HepG2 (cell line): ENCODE data around the gene WNT1. TPM values are rescaled to one million over a fixed set of nuclear protein-coding genes. Genes with fewer than 3 reads are reported as not detected.

Experiments
- AGO1 ChIP-seq: fragments of 200-400 bp; formaldehyde crosslinking; IDR thresholded peaks from 2 replicates; pipeline ENCODE4 v1.6.1; 2017; ENCODE audit warnings: mild to moderate bottlenecking, low read depth, low read length, moderate library complexity; ENCODE audit not compliant: poor library complexity, severe bottlenecking
- AGO2 ChIP-seq: fragments of 200-400 bp; formaldehyde crosslinking; optimal IDR thresholded peaks from 2 replicates; pipeline ENCODE3; 2017; ENCODE audit warnings: mild to moderate bottlenecking, low read depth, low read length, moderate library complexity
- ATF1 ChIP-seq: IDR thresholded peaks from 2 replicates; pipeline ENCODE4 v1.6.1; 2016; ENCODE audit warnings: mild to moderate bottlenecking, control low read depth
- CCDC6 ChIP-seq: sonication (generic); formaldehyde crosslinking; IDR thresholded peaks from 2 replicates; pipeline ENCODE4 v1.8.1; 2022; ENCODE audit warnings: mild to moderate bottlenecking, missing genetic modification reagents, moderate library complexity
- FOSL2 ChIP-seq: sonication (generic); formaldehyde crosslinking; IDR thresholded peaks from 2 replicates; pipeline ENCODE4 v1.4.0; 2020; ENCODE audit warnings: missing genetic modification reagents
- HMG20A ChIP-seq: IDR thresholded peaks from 2 replicates; pipeline ENCODE4 v1.6.1; 2016; ENCODE audit warnings: borderline replicate concordance
- IKZF4 ChIP-seq: sonication (generic); formaldehyde crosslinking; IDR thresholded peaks from 2 replicates; pipeline ENCODE4 v1.5.1; 2020; ENCODE audit warnings: borderline replicate concordance, mild to moderate bottlenecking, low read depth, missing genetic modification reagents; ENCODE audit errors: not compliant biosample characterization
- MAFG ChIP-seq: sonication (generic); formaldehyde crosslinking; IDR thresholded peaks from 2 replicates; pipeline ENCODE4 v1.5.1; 2020; ENCODE audit warnings: mild to moderate bottlenecking, missing genetic modification reagents
- MEIS2 ChIP-seq: sonication (generic); formaldehyde crosslinking; IDR thresholded peaks from 2 replicates; pipeline ENCODE4 v1.9.0; 2021; ENCODE audit warnings: mild to moderate bottlenecking, missing genetic modification reagents
- NONO ChIP-seq, 2 experiments: fragments of 450-650 bp in 1 of 2; sonication (generic) in 1 of 2; formaldehyde crosslinking in 1 of 2; IDR thresholded peaks in 1 of 2; conservative IDR thresholded peaks in 1 of 2; 2 replicates each; pipeline versions ENCODE4 v1.6.1 to v1.8.0; 2017 to 2022; ENCODE audit warnings: mild to moderate bottlenecking in 1 of 2, missing genetic modification reagents in 1 of 2, moderate library complexity in 1 of 2
- RBFOX2 ChIP-seq: fragments of 200-400 bp; formaldehyde crosslinking; IDR thresholded peaks from 2 replicates; pipeline ENCODE4 v1.6.1; 2017; ENCODE audit warnings: low read depth, mild to moderate bottlenecking, low read length
- REL ChIP-seq: sonication (generic); formaldehyde crosslinking; conservative IDR thresholded peaks from 2 replicates; pipeline ENCODE4 v1.8.0; 2022; ENCODE audit warnings: mild to moderate bottlenecking, missing genetic modification reagents, moderate library complexity
- RFX3 ChIP-seq: IDR thresholded peaks from 2 replicates; pipeline ENCODE4 v1.6.1; 2016; ENCODE audit warnings: missing biosample characterization, missing genetic modification reagents
- RFXANK ChIP-seq: IDR thresholded peaks from 2 replicates; pipeline ENCODE4 v1.6.1; 2016
- SALL2 ChIP-seq: sonication (generic); formaldehyde crosslinking; IDR thresholded peaks from 2 replicates; pipeline ENCODE4 v1.8.1; 2023; ENCODE audit warnings: mild to moderate bottlenecking, missing genetic modification reagents, inconsistent platforms
- SAP130 ChIP-seq: IDR thresholded peaks from 2 replicates; pipeline ENCODE4 v1.6.1; 2016; ENCODE audit warnings: low read depth
- SNAI1 ChIP-seq: sonication (generic); formaldehyde crosslinking; IDR thresholded peaks from 2 replicates; pipeline ENCODE4 v1.5.0; 2020; ENCODE audit warnings: mild to moderate bottlenecking, missing genetic modification reagents, borderline replicate concordance
- U2AF2 ChIP-seq: fragments of 200-400 bp; formaldehyde crosslinking; IDR thresholded peaks from 2 replicates; pipeline ENCODE4 v1.6.1; 2017; ENCODE audit warnings: low read depth, mild to moderate bottlenecking, low read length
- ZBTB20 ChIP-seq: sonication (generic); formaldehyde crosslinking; IDR thresholded peaks from 2 replicates; pipeline ENCODE4 v1.8.1; 2023; ENCODE audit warnings: missing genetic modification reagents, low read depth, mild to moderate bottlenecking, borderline replicate concordance
- ZNF230 ChIP-seq: sonication (generic); formaldehyde crosslinking; IDR thresholded peaks from 2 replicates; pipeline ENCODE4 v1.4.0; 2020; ENCODE audit warnings: mild to moderate bottlenecking, missing genetic modification reagents
- ZNF235 ChIP-seq: sonication (generic); formaldehyde crosslinking; IDR thresholded peaks from 2 replicates; pipeline ENCODE4 v1.8.1; 2023; ENCODE audit warnings: mild to moderate bottlenecking, missing genetic modification reagents, borderline replicate concordance
- ZNF333 ChIP-seq: sonication (generic); formaldehyde crosslinking; IDR thresholded peaks from 2 replicates; pipeline ENCODE4 v1.4.0; 2020; ENCODE audit warnings: mild to moderate bottlenecking, missing genetic modification reagents, borderline replicate concordance
- ZNF543 ChIP-seq: sonication (generic); formaldehyde crosslinking; IDR thresholded peaks from 2 replicates; pipeline ENCODE4 v1.4.0; 2020; ENCODE audit warnings: mild to moderate bottlenecking, missing genetic modification reagents
- ZNF556 ChIP-seq: sonication (generic); formaldehyde crosslinking; IDR thresholded peaks from 2 replicates; pipeline ENCODE4 v1.4.0; 2020; ENCODE audit warnings: mild to moderate bottlenecking, missing genetic modification reagents, borderline replicate concordance
- ZNF777 ChIP-seq: sonication (generic); formaldehyde crosslinking; IDR thresholded peaks from 2 replicates; pipeline ENCODE4 v1.4.0; 2020; ENCODE audit warnings: missing genetic modification reagents
- ZNF782 ChIP-seq: sonication (generic); formaldehyde crosslinking; IDR thresholded peaks from 2 replicates; pipeline ENCODE4 v1.4.0; 2020; ENCODE audit warnings: missing genetic modification reagents, mild to moderate bottlenecking, borderline replicate concordance
- polyA plus RNA-seq, 8 experiments: library from polyadenylated mRNA; depleted of rRNA in 3 of 8; stranded (reverse) in 7 of 8; unstranded in 1 of 8; fragments of >200 nt; fragmentation: Illumina TruSeq in 4 of 8; extraction: Trizol in 4 of 8; gene quantifications; 2 replicates each; pipeline versions ENCODE4 v1.2.1 to v1.2.3, GENCODE V29; 2011 to 2016; ENCODE audit warnings: low read depth in 4 of 8, missing spikeins in 1 of 8, mixed read lengths in 1 of 8; ENCODE audit not compliant: insufficient read depth in 1 of 8
- total RNA-seq, 5 experiments: library from RNA; depleted of rRNA; stranded (reverse); fragments of >200 nt; fragmentation: Illumina TruSeq; extraction: Trizol; gene quantifications; 2 replicates each; pipeline ENCODE4 v1.2.3, GENCODE V29; 2016; ENCODE audit warnings: low read depth in 1 of 5
- TF ChIP-seq, protein P1 (sequence below): sonication (generic); formaldehyde crosslinking; IDR thresholded peaks from 2 replicates; pipeline ENCODE4 v1.5.1; 2020; ENCODE audit warnings: mild to moderate bottlenecking, missing genetic modification reagents, borderline replicate concordance
- TF ChIP-seq, protein P2 (sequence below): sonication (generic); formaldehyde crosslinking; IDR thresholded peaks from 2 replicates; pipeline ENCODE4 v1.4.0; 2020; ENCODE audit warnings: missing genetic modification reagents, mild to moderate bottlenecking, borderline replicate concordance

WNT1 gene
- total and polyA plus RNA-seq, 2 of the 13 experiments (the other 11 are each of a cell fraction or from before 2014, with no cell fraction given) = not detected

DNA sequence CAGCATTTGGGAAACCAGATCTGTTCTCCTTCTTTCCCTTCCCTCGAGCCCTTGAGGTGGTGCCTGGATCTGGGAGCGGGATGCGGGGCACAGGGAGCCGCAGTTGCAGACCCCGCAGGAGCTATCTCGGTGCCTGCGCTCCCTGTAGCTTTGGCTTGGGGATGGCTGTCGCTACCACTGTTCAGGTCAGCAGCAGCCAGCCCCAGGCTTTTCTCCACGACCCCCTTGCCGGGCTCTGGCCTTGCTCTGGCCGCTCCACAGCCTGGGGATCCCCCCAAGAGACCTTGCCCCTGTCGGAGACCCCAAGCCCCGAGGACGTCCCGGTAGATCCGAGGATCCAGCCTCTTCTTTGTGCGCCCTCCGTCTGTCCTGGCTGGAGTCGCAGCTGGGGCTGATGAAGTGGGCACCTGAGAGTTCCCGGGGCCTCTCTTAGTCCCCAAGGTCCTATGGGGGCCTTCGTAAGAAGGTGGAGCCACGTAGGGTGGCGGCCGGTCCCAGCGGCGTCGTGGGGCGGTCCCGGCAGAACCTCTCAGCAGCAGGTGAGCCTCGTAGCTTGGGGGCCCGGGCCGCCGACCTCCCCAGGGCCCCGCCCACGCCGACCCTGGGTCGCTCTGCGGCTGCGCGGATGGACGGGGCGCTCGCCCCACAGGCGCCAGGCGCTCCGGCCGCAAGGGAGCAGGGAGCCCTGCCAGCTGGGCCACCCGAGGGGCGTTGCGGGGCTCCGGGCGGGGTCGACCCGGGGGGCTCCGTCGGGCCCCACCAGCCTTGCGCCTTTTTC, 19.8 kb downstream of the WNT1 start (continued):
- TF ChIP-seq ZNF556 (CRISPR knock-in tag) (no peak), AGO1 (no peak), ZNF782 (CRISPR knock-in tag) (no peak), CCDC6 (CRISPR knock-in tag) (peak; percentile 61; the same call in 1 of the 2 replicates), ZNF235 (no peak), RFX3 (CRISPR knock-in tag) (no peak), MAFG (CRISPR knock-in tag) (no peak), ATF1 (CRISPR knock-in tag) (no peak), RFXANK (CRISPR knock-in tag) (no peak), FOSL2 (CRISPR knock-in tag) (no peak), IKZF4 (CRISPR knock-in tag) (peak; percentile 51), SALL2 (CRISPR knock-in tag) (no peak), SAP130 (CRISPR knock-in tag) (peak; percentile 10; the same call in 1 of the 2 replicates), NONO (IDR thresholded peaks at IDR 0.05) (no peak), NONO (CRISPR knock-in tag; conservative IDR thresholded peaks at IDR 0.05) (no peak), ZBTB20 (CRISPR knock-in tag) (peak; percentile 13; the same call in 1 of the 2 replicates), ZNF543 (CRISPR knock-in tag) (no peak), HMG20A (CRISPR knock-in tag) (no peak), AGO2 (no peak), ZNF777 (CRISPR knock-in tag) (peak; percentile 99), U2AF2 (no peak), SNAI1 (CRISPR knock-in tag) (no peak), RBFOX2 (peak; percentile 74), ZNF230 (CRISPR knock-in tag) (no peak), REL (CRISPR knock-in tag) (0 out of 2 replicates have a peak, but pooled peaks have one; percentile 22), ZNF333 (CRISPR knock-in tag) (0 out of 2 replicates have a peak, but pooled peaks have one; percentile 7), MEIS2 (CRISPR knock-in tag) (no peak)
- TF ChIP-seq, protein P1, sequence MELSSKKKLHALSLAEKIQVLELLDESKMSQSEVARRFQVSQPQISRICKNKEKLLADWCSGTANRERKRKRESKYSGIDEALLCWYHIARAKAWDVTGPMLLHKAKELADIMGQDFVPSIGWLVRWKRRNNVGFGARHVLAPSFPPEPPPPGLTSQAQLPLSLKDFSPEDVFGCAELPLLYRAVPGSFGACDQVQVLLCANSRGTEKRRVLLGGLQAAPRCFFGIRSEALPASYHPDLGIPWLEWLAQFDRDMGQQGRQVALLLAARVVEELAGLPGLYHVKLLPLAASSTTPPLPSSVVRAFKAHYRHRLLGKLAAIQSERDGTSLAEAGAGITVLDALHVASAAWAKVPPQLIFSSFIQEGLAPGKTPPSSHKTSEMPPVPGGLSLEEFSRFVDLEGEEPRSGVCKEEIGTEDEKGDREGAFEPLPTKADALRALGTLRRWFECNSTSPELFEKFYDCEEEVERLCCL (CRISPR knock-in tag) = no peak
- TF ChIP-seq, protein P2, sequence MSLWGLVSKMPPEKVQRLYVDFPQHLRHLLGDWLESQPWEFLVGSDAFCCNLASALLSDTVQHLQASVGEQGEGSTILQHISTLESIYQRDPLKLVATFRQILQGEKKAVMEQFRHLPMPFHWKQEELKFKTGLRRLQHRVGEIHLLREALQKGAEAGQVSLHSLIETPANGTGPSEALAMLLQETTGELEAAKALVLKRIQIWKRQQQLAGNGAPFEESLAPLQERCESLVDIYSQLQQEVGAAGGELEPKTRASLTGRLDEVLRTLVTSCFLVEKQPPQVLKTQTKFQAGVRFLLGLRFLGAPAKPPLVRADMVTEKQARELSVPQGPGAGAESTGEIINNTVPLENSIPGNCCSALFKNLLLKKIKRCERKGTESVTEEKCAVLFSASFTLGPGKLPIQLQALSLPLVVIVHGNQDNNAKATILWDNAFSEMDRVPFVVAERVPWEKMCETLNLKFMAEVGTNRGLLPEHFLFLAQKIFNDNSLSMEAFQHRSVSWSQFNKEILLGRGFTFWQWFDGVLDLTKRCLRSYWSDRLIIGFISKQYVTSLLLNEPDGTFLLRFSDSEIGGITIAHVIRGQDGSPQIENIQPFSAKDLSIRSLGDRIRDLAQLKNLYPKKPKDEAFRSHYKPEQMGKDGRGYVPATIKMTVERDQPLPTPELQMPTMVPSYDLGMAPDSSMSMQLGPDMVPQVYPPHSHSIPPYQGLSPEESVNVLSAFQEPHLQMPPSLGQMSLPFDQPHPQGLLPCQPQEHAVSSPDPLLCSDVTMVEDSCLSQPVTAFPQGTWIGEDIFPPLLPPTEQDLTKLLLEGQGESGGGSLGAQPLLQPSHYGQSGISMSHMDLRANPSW (CRISPR knock-in tag) = no peak
